A673 (cell line): ENCODE results near the gene LSM4.

Source experiments
- CTCF ChIP-seq: fragments of 300-800, 200-600 bp; sonication (generic); conservative IDR thresholded peaks from 2 replicates; pipeline ENCODE4 v1.5.1; 2017; ENCODE audit warnings: low read depth, mild to moderate bottlenecking, antibody characterized with exemption, low read length, moderate library complexity, mixed read lengths
- EZH2 ChIP-seq: fragments of 200-600 bp; sonication (generic); IDR thresholded peaks from 2 replicates; pipeline ENCODE4 v1.6.1; 2017; ENCODE audit warnings: borderline replicate concordance, low read depth, mild to moderate bottlenecking, mixed read lengths, antibody characterized with exemption, low read length; ENCODE audit not compliant: poor library complexity, severe bottlenecking

- TF ChIP-seq CTCF (no peak), EZH2 (no peak)
Measured at GRCh38 chr19:18291019-18291524, 31.8 kb downstream of the LSM4 start.
